ENCODE results near the gene RPA1. TPM values are rescaled to one million over a fixed set of nuclear protein-coding genes. Genes with fewer than 3 reads are reported as not detected.
A peak's percentile ranks its signal among the peaks of the same experiment; 100 is the strongest.

RPA1 gene
- total and polyA plus RNA-seq, 10 of the 15 experiments (the other 5 are each of a cell fraction or from before 2014, with no cell fraction given), result 35.9 to 198 (median 71.2) TPM

DNA sequence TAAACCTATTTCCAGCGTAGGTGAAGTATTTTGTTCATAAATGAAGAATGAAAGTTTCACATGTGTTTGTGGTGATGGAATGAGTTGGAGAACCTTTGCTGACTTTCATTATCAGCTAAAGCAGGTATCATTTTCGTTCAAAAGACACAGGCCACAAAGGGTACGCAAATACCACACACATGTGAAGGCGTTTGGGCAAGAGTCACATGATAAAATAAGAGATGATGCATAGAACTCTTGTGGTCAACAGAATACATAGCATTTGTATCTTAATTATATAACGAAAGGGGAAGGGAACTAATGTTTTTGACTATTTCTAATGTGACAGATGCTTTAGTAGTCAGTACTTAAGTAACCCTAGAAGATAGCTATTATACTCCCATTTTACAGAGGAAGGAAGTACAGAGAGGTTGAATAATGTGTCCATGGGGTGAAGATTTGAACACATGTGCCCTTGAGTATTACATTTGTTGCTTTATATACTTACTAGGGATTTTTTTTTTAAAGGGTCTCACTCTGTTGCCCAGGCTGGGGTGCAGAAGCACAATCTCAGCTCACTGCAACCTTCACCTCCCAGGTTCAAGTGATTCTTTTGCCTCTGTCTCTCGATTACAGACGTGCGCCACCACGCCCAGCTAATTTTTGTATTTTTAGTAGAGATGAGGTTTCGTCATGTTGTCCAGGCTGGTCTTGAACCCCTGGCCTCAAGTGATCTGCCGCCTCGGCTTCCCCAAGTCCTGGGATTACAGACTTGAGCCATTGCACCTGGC, 4.8 kb downstream of the RPA1 start (continued):
- TF ChIP-seq, protein P1, sequence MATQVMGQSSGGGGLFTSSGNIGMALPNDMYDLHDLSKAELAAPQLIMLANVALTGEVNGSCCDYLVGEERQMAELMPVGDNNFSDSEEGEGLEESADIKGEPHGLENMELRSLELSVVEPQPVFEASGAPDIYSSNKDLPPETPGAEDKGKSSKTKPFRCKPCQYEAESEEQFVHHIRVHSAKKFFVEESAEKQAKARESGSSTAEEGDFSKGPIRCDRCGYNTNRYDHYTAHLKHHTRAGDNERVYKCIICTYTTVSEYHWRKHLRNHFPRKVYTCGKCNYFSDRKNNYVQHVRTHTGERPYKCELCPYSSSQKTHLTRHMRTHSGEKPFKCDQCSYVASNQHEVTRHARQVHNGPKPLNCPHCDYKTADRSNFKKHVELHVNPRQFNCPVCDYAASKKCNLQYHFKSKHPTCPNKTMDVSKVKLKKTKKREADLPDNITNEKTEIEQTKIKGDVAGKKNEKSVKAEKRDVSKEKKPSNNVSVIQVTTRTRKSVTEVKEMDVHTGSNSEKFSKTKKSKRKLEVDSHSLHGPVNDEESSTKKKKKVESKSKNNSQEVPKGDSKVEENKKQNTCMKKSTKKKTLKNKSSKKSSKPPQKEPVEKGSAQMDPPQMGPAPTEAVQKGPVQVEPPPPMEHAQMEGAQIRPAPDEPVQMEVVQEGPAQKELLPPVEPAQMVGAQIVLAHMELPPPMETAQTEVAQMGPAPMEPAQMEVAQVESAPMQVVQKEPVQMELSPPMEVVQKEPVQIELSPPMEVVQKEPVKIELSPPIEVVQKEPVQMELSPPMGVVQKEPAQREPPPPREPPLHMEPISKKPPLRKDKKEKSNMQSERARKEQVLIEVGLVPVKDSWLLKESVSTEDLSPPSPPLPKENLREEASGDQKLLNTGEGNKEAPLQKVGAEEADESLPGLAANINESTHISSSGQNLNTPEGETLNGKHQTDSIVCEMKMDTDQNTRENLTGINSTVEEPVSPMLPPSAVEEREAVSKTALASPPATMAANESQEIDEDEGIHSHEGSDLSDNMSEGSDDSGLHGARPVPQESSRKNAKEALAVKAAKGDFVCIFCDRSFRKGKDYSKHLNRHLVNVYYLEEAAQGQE (IDR thresholded peaks at IDR 0.05; ENCODE audit: low read depth, low read length), result no peak
- TF ChIP-seq MTA2 (IDR thresholded peaks at IDR 0.05; ENCODE audit: low read depth) (peak; percentile 93), RUNX3 (IDR thresholded peaks at IDR 0.05; ENCODE audit: low read length) (peak; percentile 99), MEF2A (IDR thresholded peaks at IDR 0.05; ENCODE audit: insufficient read depth, low read depth, low read length) (peak; percentile 64), ETV6 (conservative IDR thresholded peaks at IDR 0.05 in 1 of 2, IDR thresholded peaks at IDR 0.05 in 1 of 2; ENCODE audit: borderline replicate concordance in 1 of 2, low read depth in 1 of 2) (peak in 1 of 2 experiments; percentile 57; a peak in 1 of 4 replicates), PML (IDR thresholded peaks at IDR 0.05; ENCODE audit: low read length) (0 out of 2 replicates have a peak, but pooled peaks have one; percentile 45), TBL1XR1 (IDR thresholded peaks at IDR 0.05; ENCODE audit: low read depth, low read length) (peak; percentile 86), POLR2AphosphoS5 (IDR thresholded peaks at IDR 0.05; ENCODE audit: low read length) (no peak), MTA3 (IDR thresholded peaks at IDR 0.05; ENCODE audit: borderline replicate concordance, low read length) (peak; percentile 81; the same call in 1 of the 2 replicates), SMARCA5 (IDR thresholded peaks at IDR 0.05) (peak; percentile 83), POU2F2 (IDR thresholded peaks at IDR 0.05; ENCODE audit: borderline replicate concordance, low read depth, low read length) (peak; percentile 84; the same call in 1 of the 3 replicates), STAT1 (conservative IDR thresholded peaks at IDR 0.05) (no peak), YY1 (IDR thresholded peaks at IDR 0.05; ENCODE audit: low read depth, low read length) (no peak), JUNB (IDR thresholded peaks at IDR 0.05) (peak; percentile 84), IRF4 (IDR thresholded peaks at IDR 0.05; ENCODE audit: low read depth, low read length) (peak; percentile 59; the same call in 1 of the 2 replicates), ZBED1 (IDR thresholded peaks at IDR 0.05; ENCODE audit: borderline replicate concordance) (peak; percentile 69; the same call in 1 of the 2 replicates), JUND (IDR thresholded peaks at IDR 0.05; ENCODE audit: low read depth, low read length) (no peak)
- TF ChIP-seq, protein P2, sequence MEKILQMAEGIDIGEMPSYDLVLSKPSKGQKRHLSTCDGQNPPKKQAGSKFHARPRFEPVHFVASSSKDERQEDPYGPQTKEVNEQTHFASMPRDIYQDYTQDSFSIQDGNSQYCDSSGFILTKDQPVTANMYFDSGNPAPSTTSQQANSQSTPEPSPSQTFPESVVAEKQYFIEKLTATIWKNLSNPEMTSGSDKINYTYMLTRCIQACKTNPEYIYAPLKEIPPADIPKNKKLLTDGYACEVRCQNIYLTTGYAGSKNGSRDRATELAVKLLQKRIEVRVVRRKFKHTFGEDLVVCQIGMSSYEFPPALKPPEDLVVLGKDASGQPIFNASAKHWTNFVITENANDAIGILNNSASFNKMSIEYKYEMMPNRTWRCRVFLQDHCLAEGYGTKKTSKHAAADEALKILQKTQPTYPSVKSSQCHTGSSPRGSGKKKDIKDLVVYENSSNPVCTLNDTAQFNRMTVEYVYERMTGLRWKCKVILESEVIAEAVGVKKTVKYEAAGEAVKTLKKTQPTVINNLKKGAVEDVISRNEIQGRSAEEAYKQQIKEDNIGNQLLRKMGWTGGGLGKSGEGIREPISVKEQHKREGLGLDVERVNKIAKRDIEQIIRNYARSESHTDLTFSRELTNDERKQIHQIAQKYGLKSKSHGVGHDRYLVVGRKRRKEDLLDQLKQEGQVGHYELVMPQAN (conservative IDR thresholded peaks at IDR 0.05), result peak; percentile 7; the same call in 1 of the 2 replicates
- TF ChIP-seq, protein P3, sequence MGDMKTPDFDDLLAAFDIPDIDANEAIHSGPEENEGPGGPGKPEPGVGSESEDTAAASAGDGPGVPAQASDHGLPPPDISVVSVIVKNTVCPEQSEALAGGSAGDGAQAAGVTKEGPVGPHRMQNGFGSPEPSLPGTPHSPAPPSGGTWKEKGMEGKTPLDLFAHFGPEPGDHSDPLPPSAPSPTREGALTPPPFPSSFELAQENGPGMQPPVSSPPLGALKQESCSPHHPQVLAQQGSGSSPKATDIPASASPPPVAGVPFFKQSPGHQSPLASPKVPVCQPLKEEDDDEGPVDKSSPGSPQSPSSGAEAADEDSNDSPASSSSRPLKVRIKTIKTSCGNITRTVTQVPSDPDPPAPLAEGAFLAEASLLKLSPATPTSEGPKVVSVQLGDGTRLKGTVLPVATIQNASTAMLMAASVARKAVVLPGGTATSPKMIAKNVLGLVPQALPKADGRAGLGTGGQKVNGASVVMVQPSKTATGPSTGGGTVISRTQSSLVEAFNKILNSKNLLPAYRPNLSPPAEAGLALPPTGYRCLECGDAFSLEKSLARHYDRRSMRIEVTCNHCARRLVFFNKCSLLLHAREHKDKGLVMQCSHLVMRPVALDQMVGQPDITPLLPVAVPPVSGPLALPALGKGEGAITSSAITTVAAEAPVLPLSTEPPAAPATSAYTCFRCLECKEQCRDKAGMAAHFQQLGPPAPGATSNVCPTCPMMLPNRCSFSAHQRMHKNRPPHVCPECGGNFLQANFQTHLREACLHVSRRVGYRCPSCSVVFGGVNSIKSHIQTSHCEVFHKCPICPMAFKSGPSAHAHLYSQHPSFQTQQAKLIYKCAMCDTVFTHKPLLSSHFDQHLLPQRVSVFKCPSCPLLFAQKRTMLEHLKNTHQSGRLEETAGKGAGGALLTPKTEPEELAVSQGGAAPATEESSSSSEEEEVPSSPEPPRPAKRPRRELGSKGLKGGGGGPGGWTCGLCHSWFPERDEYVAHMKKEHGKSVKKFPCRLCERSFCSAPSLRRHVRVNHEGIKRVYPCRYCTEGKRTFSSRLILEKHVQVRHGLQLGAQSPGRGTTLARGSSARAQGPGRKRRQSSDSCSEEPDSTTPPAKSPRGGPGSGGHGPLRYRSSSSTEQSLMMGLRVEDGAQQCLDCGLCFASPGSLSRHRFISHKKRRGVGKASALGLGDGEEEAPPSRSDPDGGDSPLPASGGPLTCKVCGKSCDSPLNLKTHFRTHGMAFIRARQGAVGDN (IDR thresholded peaks at IDR 0.05), result peak; percentile 17; the same call in 1 of the 2 replicates
- TF ChIP-seq, protein P4, sequence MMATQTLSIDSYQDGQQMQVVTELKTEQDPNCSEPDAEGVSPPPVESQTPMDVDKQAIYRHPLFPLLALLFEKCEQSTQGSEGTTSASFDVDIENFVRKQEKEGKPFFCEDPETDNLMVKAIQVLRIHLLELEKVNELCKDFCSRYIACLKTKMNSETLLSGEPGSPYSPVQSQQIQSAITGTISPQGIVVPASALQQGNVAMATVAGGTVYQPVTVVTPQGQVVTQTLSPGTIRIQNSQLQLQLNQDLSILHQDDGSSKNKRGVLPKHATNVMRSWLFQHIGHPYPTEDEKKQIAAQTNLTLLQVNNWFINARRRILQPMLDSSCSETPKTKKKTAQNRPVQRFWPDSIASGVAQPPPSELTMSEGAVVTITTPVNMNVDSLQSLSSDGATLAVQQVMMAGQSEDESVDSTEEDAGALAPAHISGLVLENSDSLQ (IDR thresholded peaks at IDR 0.05), result 0 out of 2 replicates have a peak, but pooled peaks have one; percentile 23
